Epithelial cell of esophagus (primary cell): ENCODE measurements around the gene PRAMEF20.
"Not testable (repeated sequence)": the region's sequence is repeated elsewhere in the genome, so short reads cannot be mapped to it uniquely, and the experiment has no call there.

Experiments used
- DNase-seq: peaks from one replicate; pipeline ENCODE4 v3.0.0; 2010; ENCODE audit warnings: low read depth
- H3K4me3 ChIP-seq: 2 replicates; pipeline ENCODE4 v1.5.1; 2011; ENCODE audit warnings: mild to moderate bottlenecking, low read length, control low read depth
- CTCF ChIP-seq: IDR thresholded peaks from 2 replicates; pipeline ENCODE4 v1.5.1; 2011; ENCODE audit warnings: low read depth, mild to moderate bottlenecking, low read length, control low read depth, inconsistent platforms; ENCODE audit not compliant: insufficient read depth; ENCODE audit errors: missing control alignments

Gene PRAMEF20

GRCh38 chr1:13410150-13410549 lies at the start of gene PRAMEF20:
TSS of gene PRAMEF20 (plus strand) at chr1:13410450. CDS start at chr1:13416355, 5,905 bp downstream.
- DNase-seq = not testable (repeated sequence)

GRCh38 chr1:13362364-13362763 lies 47.9 kb upstream of the PRAMEF20 start:
- DNase-seq, H3K4me3 ChIP-seq: not testable (repeated sequence)

More at GRCh38 chr1:13410150-13410549, at the start of gene PRAMEF20:
- H3K4me3 ChIP-seq = not testable (repeated sequence)

GRCh38 chr1:13364928-13365327 lies 45.3 kb upstream of the PRAMEF20 start:
- not testable (repeated sequence) for H3K4me3 ChIP-seq, DNase-seq

- DNase-seq, H3K4me3 ChIP-seq: not testable (repeated sequence)
Observed at GRCh38 chr1:13366536-13366935, 43.7 kb upstream of the PRAMEF20 start.

GRCh38 chr1:13368544-13368943 lies 41.7 kb upstream of the PRAMEF20 start:
- DNase-seq, H3K4me3 ChIP-seq: not testable (repeated sequence)

- DNase-seq, H3K4me3 ChIP-seq: not testable (repeated sequence)
Observed at GRCh38 chr1:13378983-13379382, 31.3 kb upstream of the PRAMEF20 start.

- DNase-seq, H3K4me3 ChIP-seq: not testable (repeated sequence)
Observed at GRCh38 chr1:13380380-13380779, 29.9 kb upstream of the PRAMEF20 start.

GRCh38 chr1:13389332-13389731 lies 20.9 kb upstream of the PRAMEF20 start, which contains the start of gene PRAMEF17:
TSS of gene PRAMEF17 (plus strand) at chr1:13389632. CDS start at chr1:13389658, 26 bp downstream.
- DNase-seq = not testable (repeated sequence)

GRCh38 chr1:13393004-13393403 lies 17.2 kb upstream of the PRAMEF20 start:
- not testable (repeated sequence) for H3K4me3 ChIP-seq, DNase-seq

More at GRCh38 chr1:13389332-13389731, 20.9 kb upstream of the PRAMEF20 start, which contains the start of gene PRAMEF17:
- not testable (repeated sequence) for H3K4me3 ChIP-seq

GRCh38 chr1:13394761-13395160 lies 15.5 kb upstream of the PRAMEF20 start:
- not testable (repeated sequence) for DNase-seq

GRCh38 chr1:13395311-13395710 lies 14.9 kb upstream of the PRAMEF20 start:
- H3K4me3 ChIP-seq, DNase-seq: not testable (repeated sequence)

More at GRCh38 chr1:13394761-13395160, 15.5 kb upstream of the PRAMEF20 start:
- not testable (repeated sequence) for H3K4me3 ChIP-seq

GRCh38 chr1:13407811-13408210 lies 2.4 kb upstream of the PRAMEF20 start:
- TF ChIP-seq CTCF = no peak
- H3K4me3 ChIP-seq = no peak overlapping the region
- no peak for DNase-seq

GRCh38 chr1:13430495-13430894 lies 20.2 kb downstream of the PRAMEF20 start:
- no peak overlapping the region for H3K4me3 ChIP-seq
- TF ChIP-seq CTCF = no peak
- no peak for DNase-seq
